ENCODE data around the gene GPR137C.

DNA sequence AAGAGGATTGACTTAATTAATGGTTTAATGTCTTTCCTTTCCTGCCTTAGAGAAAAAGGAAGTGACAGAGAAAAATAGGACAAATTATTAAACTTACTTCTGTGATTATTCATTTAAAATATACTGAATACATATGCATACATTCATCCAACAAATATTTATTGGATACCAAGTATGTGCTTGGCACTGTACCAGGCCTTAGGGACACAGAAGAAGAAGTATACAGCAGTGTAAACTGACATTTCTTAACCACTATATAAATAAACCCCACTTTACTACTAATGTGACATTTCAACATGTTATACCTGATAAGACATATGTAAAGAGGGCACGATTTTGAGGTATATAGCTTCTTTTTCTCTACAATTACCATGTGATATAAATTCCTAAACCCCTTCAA, 89.1 kb downstream of the GPR137C start:
- TF ChIP-seq, protein P1, sequence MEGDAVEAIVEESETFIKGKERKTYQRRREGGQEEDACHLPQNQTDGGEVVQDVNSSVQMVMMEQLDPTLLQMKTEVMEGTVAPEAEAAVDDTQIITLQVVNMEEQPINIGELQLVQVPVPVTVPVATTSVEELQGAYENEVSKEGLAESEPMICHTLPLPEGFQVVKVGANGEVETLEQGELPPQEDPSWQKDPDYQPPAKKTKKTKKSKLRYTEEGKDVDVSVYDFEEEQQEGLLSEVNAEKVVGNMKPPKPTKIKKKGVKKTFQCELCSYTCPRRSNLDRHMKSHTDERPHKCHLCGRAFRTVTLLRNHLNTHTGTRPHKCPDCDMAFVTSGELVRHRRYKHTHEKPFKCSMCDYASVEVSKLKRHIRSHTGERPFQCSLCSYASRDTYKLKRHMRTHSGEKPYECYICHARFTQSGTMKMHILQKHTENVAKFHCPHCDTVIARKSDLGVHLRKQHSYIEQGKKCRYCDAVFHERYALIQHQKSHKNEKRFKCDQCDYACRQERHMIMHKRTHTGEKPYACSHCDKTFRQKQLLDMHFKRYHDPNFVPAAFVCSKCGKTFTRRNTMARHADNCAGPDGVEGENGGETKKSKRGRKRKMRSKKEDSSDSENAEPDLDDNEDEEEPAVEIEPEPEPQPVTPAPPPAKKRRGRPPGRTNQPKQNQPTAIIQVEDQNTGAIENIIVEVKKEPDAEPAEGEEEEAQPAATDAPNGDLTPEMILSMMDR (IDR thresholded peaks at IDR 0.05): no peak
- TF ChIP-seq ZNF317 (CRISPR knock-in tag; IDR thresholded peaks at IDR 0.05; ENCODE audit: borderline replicate concordance, low read depth) (no peak), FOXK1 (CRISPR knock-in tag; IDR thresholded peaks at IDR 0.05) (no peak)
- TF ChIP-seq, protein P2, sequence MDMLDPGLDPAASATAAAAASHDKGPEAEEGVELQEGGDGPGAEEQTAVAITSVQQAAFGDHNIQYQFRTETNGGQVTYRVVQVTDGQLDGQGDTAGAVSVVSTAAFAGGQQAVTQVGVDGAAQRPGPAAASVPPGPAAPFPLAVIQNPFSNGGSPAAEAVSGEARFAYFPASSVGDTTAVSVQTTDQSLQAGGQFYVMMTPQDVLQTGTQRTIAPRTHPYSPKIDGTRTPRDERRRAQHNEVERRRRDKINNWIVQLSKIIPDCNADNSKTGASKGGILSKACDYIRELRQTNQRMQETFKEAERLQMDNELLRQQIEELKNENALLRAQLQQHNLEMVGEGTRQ (CRISPR knock-in tag; IDR thresholded peaks at IDR 0.05): no peak
